NCI-H526 (cell line): ENCODE data around the gene OGT.
A peak's percentile ranks its signal among the peaks of the same experiment; 100 is the strongest.

Source experiments
- DNase-seq, 2 experiments: peaks; one replicate each; lab custom pipeline; 2025; lab: John Stamatoyannopoulos, UW

OGT gene

DNA sequence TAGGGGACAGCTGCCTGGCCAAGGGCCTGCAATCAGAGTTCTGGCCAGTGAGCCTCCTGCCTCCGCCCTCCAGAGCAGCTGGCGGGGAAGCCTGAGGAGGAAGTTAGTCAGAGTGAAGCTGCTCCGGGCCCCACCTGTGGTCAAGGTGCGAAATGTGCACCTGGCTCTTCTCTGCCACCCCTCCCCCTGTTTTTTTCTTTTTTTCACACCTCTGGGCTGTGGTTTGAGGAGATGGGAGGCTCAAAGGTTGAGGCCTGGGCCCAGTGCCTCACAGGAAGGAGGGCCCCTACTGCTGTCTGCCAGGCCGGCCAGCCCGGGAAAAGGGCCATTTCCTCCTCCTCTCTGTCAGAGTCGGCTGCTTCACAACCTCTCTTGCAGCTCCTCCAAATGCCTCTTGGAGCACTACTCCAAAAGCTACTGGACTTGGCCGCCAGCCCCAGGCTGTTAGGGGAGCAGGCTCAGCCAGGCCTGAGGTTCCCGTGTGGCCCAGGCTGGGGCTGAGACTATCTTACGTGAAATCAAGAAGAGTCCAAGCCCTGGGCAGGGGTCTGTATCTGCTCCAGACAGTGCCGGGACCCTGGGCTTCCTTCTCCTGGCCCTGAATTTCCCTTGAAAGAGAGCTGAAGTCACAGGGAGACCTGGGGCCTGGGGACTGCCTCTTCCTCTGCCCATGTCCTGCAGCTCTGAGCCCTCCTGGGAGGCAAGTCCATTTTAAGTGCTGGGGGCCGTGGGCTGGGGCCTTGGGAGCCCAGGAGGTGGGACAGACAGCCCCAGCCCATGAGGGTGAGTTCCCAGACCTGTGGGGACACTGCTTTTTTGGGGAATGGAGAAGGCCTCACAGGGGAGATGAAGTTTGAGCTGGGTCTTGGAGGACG lies 89.9 kb downstream of the OGT start:
- DNase-seq = peak in 1 of 2 experiments; percentile 2

DNA sequence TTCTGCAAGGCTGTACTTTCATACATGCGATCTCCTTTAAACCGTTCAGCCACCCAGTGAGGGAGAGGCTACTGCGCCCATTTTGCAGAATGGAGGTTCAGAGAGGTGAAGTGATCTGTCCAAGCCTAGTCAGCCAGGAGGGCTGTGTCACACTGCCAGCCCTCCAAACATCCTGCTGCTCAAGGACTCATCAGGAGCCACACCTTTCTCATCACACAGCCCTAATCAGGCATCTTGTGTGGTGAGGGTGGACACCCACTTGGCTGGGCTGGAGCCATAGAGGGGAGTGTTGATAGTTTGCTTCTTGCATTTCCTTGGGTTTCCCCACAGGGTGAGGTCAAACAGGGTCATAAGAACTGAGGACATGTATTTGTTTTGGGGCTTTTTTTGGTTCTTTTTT lies 90.8 kb downstream of the OGT start:
- no peak for DNase-seq

DNA sequence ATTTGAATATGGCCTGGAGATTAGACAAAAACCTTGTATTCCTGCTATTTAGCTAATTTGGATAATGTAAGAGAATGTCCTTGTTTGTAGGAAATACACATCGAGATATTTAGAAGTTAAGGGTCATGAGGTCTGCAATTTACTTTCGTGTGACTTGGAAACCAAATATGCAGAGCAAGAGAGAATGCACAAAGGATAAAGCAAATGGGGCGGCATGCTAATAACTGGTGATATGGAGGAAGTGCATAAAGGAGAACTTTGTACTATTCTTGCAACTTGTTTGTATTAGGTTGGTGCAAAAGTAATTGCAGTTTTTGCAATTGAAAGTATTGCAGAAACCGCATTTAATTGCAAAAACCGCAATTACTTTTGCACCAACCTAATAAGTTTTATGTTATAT lies 92.6 kb downstream of the OGT start:
- no peak for DNase-seq
